AG04450 (cell line): ENCODE measurements around the gene PHF20. TPM values are rescaled to one million over a fixed set of nuclear protein-coding genes. Genes with fewer than 3 reads are reported as not detected.
"Not testable (repeated sequence)": the region's sequence is repeated elsewhere in the genome, so short reads cannot be mapped to it uniquely, and the experiment has no call there.

Source experiments
- CTCF ChIA-PET: fragments of 300-600, 350-600 bp; formaldehyde crosslinking; extraction: SDS; loops from one replicate; lab custom pipeline; 2022; ENCODE audit warnings: antibody characterized with exemption, inconsistent platforms; lab: Charles Lee
- POLR2A ChIA-PET: fragments of 350-600 bp; formaldehyde crosslinking; extraction: SDS; loops from one replicate; lab custom pipeline; 2021; ENCODE audit warnings: antibody characterized with exemption, inconsistent platforms; lab: Yijun Ruan, JAX
- DNase-seq: peaks from one replicate; pipeline ENCODE4 v3.0.0-alpha.2; 2011; ENCODE audit warnings: low read depth, low spot score
- H3K27ac ChIP-seq: one replicate; pipeline ENCODE4 v1.5.1; 2012; ENCODE audit warnings: low read depth, low read length, control low read depth
- H3K27me3 ChIP-seq: one replicate; pipeline ENCODE4 v1.6.0; 2012; ENCODE audit warnings: low read length; ENCODE audit not compliant: control insufficient read depth, insufficient read depth
- H3K4me3 ChIP-seq: 2 replicates; pipeline ENCODE4 v1.5.1; 2011; ENCODE audit warnings: mild to moderate bottlenecking, low read depth, low read length, control low read depth
- H3K9me3 ChIP-seq: 2 replicates; pipeline ENCODE4 v1.5.1; 2012; ENCODE audit warnings: low read length; ENCODE audit not compliant: control insufficient read depth, insufficient read depth
- polyA plus RNA-seq: library from polyadenylated mRNA; depleted of rRNA; stranded (reverse); fragments of >200 nt; gene quantifications from 2 replicates; pipeline ENCODE4 v1.2.3, GENCODE V29; 2011; rRNA removed
- small RNA-seq: library from RNA; depleted of rRNA; stranded (forward); fragments of <200 nt; gene quantifications from one replicate; pipeline ENCODE3, GENCODE V24; 2012; ENCODE audit warnings: low read depth; ENCODE audit not compliant: insufficient read length
- TF ChIP-seq, protein P1 (sequence below): IDR thresholded peaks from 2 replicates; pipeline ENCODE4 v1.5.1; 2011; ENCODE audit warnings: low read depth, low read length, control low read depth, inconsistent platforms

The PHF20 gene
- polyA plus RNA-seq, 1 experiment = 30.6 TPM

DNA sequence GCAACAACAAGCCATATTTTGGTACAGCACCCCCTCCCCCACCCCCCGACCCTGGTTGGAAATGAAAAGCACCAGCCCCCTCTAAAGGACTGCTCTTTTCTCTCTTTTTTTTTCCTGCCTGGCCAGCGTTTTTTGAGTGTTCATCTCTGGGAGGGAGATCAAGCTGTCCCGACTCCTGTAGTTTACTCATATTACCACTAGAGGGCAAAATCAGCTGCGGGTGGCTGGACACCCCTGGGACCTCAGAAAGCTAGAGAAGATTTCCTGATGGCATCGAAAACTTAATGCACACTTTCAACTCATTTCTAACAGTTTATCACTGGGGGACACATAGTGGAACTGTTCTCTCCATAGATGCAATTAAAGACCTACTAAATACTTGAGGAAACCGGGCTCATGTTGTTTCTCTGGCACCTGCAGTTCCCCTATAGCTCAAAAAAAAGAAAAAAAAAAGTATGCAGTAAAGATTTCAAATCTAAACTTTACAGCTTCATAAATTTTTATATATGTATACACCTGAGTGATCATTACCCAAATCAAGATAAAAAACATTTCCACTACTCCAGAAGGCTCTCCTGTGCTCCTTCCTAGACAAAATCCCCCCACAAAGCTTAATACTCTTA lies 221.0 kb downstream of the PHF20 start:
- H3K27me3 ChIP-seq = peaks cover 5% of the 10 kb centered on the region
- no peak for DNase-seq
- ChIA-PET POLR2A (interaction anchor here (0.6 to 1.7 kb wide), 5 partner anchors 31 to 637 kb away, joined by 3 to 10 read pairs (median 4); no protein-coding TSS in a partner anchor), CTCF (interaction anchor here (0.6 to 11.2 kb wide), 54 partner anchors 10 to 1164 kb away, joined by 3 to 583 read pairs (median 5); partner anchors contain the start of genes CNBD2 and SCAND1)
- no peak overlapping the region for H3K4me3 ChIP-seq
- H3K9me3 ChIP-seq = no peaks in the 10 kb centered on the region
- TF ChIP-seq, protein P1, sequence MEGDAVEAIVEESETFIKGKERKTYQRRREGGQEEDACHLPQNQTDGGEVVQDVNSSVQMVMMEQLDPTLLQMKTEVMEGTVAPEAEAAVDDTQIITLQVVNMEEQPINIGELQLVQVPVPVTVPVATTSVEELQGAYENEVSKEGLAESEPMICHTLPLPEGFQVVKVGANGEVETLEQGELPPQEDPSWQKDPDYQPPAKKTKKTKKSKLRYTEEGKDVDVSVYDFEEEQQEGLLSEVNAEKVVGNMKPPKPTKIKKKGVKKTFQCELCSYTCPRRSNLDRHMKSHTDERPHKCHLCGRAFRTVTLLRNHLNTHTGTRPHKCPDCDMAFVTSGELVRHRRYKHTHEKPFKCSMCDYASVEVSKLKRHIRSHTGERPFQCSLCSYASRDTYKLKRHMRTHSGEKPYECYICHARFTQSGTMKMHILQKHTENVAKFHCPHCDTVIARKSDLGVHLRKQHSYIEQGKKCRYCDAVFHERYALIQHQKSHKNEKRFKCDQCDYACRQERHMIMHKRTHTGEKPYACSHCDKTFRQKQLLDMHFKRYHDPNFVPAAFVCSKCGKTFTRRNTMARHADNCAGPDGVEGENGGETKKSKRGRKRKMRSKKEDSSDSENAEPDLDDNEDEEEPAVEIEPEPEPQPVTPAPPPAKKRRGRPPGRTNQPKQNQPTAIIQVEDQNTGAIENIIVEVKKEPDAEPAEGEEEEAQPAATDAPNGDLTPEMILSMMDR = peak; percentile 86
- H3K27ac ChIP-seq = no peak overlapping the region

DNA sequence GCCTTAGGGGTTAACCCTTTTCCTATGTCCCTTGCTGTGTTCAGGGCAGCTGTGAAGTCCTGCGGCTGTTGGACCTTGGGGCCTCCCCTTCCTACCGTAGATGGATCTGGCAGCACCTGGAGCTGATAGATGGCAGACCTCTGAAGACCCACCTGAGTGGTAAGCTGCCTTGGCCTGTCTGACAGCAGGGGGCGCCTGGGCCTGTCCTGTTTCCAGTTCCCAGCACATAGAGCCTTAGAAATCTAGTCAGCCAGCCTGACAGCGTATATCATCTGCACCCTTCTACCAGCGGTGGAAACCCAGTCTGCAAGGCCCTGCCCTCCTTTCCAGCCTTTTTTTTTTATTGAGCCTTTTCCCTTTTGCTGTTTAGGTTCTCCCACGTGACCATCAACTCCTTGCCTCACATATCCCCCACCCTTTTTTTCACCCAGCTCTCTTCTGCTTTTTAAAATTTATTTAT lies 223.2 kb downstream of the PHF20 start:
- H3K27me3 ChIP-seq = no peaks in the 10 kb centered on the region
- H3K27ac ChIP-seq = no peak overlapping the region
- DNase-seq = peak; percentile 57
- CTCF ChIA-PET = interaction anchor here (0.5 to 11.2 kb wide), 11 partner anchors 8 to 258 kb away, joined by 3 to 583 read pairs (median 8); no protein-coding TSS in a partner anchor
- TF ChIP-seq, protein P1 = peak; percentile 99
- H3K4me3 ChIP-seq = no peak overlapping the region
- POLR2A ChIA-PET = interaction anchor here (1.7 kb wide), 1 partner anchor 144 kb away, joined by 6 read pairs; no protein-coding TSS in a partner anchor
- H3K9me3 ChIP-seq = no peaks in the 10 kb centered on the region

DNA sequence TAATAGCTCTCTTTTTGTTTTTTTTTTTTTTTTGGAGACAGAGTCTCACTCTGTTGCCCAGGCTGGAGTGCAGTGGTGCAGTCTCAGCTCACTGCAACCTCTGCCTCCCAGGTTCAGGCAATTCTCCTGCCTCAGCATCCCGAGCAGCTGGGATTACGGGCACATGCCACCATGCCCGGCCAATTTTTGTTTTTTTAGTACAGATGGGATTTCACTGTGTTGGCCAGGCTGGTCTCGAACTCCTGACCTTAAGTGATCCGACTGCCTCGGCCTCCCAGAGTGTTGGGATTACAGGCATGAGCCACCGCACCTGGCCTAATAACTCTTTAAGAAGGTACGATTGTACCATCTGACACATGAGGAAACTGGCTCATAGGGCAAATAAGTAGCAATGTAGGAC lies 224.7 kb downstream of the PHF20 start:
- H3K9me3 ChIP-seq, H3K27me3 ChIP-seq, DNase-seq, H3K4me3 ChIP-seq, H3K27ac ChIP-seq, POLR2A ChIA-PET: not testable (repeated sequence)
- CTCF ChIA-PET = interaction anchor here (1.1 to 11.2 kb wide), 3 partner anchors 16 to 136 kb away, joined by 4 to 583 read pairs (median 4); no protein-coding TSS in a partner anchor

Small RNAs within 50 kb of the gene (small RNA-seq; reads per million reads assigned to genes)
- gene COX7BP2 = not detected
- gene HIGD1AP16 = not detected
- not detected for gene RF00019
- not detected for gene RF00026
- gene RNU4-40P = not detected
- gene RNU6-937P = not detected

Other genes starting within 250 kb of the PHF20 start
- not detected in 2 replicates for gene C20orf173, start 242.4 kb upstream of the PHF20 start, polyA plus RNA-seq
- gene ERGIC3, start 229.9 kb upstream of the PHF20 start, polyA plus RNA-seq = 484 and 516 TPM in 2 replicates
- gene SPAG4, start 156.2 kb upstream of the PHF20 start, polyA plus RNA-seq = 1.8 and 3.6 TPM in 2 replicates
- gene CPNE1, start 107.1 kb upstream of the PHF20 start, polyA plus RNA-seq = 93.5 and 95.1 TPM in 2 replicates
- 73.0 and 91.1 TPM in 2 replicates for gene RBM12, start 107.1 kb upstream of the PHF20 start, polyA plus RNA-seq
- gene NFS1, start 72.7 kb upstream of the PHF20 start, polyA plus RNA-seq = 43.8 and 44.4 TPM in 2 replicates
- gene ROMO1, start 72.6 kb upstream of the PHF20 start, polyA plus RNA-seq = 177 and 261 TPM in 2 replicates
- gene RBM39, start 29.8 kb upstream of the PHF20 start, polyA plus RNA-seq = 144 and 162 TPM in 2 replicates
- 7.4 and 11.1 TPM in 2 replicates for gene SCAND1, start 182.5 kb downstream of the PHF20 start, polyA plus RNA-seq
- gene CNBD2, start 196.6 kb downstream of the PHF20 start, polyA plus RNA-seq = 1.8 and 2.0 TPM in 2 replicates